ENCODE results near the gene EXPH5.

Gene EXPH5

DNA sequence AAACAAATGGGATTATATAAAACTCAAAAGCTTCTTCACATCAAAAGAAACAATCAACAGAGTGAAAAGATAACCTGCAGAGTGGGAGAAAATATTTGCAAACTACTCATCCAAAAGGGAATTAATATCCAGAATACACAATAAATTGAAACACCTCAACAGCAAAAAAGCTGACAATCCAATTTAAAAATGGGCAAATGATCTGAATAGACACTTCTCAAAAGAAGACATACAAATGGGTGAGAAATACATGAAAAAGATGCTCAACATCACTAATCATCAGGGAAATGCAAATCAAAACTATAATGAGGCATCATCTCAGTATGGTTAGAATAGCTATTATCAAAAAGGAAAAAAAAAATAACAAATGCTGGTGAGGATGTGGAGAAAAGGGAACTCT lies 13.5 kb downstream of the EXPH5 start:
- FAIRE-seq (no peak), DNase-seq (ENCODE audit: insufficient read length, low spot score) (no peak)
- TF ChIP-seq, protein P1, sequence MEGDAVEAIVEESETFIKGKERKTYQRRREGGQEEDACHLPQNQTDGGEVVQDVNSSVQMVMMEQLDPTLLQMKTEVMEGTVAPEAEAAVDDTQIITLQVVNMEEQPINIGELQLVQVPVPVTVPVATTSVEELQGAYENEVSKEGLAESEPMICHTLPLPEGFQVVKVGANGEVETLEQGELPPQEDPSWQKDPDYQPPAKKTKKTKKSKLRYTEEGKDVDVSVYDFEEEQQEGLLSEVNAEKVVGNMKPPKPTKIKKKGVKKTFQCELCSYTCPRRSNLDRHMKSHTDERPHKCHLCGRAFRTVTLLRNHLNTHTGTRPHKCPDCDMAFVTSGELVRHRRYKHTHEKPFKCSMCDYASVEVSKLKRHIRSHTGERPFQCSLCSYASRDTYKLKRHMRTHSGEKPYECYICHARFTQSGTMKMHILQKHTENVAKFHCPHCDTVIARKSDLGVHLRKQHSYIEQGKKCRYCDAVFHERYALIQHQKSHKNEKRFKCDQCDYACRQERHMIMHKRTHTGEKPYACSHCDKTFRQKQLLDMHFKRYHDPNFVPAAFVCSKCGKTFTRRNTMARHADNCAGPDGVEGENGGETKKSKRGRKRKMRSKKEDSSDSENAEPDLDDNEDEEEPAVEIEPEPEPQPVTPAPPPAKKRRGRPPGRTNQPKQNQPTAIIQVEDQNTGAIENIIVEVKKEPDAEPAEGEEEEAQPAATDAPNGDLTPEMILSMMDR (IDR thresholded peaks at IDR 0.05; ENCODE audit: insufficient read depth, missing control alignments): no peak

- TF ChIP-seq, protein P1 (IDR thresholded peaks at IDR 0.05; ENCODE audit: insufficient read depth, missing control alignments): no peak
- no peak for DNase-seq (ENCODE audit: insufficient read length, low spot score)
- no peak for FAIRE-seq
Observed at GRCh38 chr11:108576523-108576922, 17.0 kb downstream of the EXPH5 start.

DNA sequence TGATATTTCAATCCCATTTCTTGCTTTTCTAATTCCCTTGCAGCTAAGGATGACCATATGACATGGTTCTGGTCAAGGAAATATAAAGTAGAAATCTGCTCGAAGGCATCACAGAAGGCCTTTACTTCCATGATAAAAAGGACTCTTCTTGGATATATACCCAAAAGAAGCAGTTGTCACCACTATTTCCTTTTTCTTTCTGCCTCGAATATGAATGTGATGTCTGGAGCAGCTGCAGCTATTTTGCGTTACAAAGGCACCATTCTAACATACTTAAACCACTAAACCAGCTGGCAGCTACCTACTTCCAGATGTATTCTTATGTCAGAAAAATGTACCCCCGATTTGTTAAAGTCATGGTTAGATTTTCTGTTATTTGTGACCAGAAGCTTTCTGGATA lies 18.9 kb downstream of the EXPH5 start:
- FAIRE-seq (no peak), DNase-seq (ENCODE audit: insufficient read length, low spot score) (no peak)
- TF ChIP-seq, protein P1 (IDR thresholded peaks at IDR 0.05; ENCODE audit: insufficient read depth, missing control alignments): no peak

DNA sequence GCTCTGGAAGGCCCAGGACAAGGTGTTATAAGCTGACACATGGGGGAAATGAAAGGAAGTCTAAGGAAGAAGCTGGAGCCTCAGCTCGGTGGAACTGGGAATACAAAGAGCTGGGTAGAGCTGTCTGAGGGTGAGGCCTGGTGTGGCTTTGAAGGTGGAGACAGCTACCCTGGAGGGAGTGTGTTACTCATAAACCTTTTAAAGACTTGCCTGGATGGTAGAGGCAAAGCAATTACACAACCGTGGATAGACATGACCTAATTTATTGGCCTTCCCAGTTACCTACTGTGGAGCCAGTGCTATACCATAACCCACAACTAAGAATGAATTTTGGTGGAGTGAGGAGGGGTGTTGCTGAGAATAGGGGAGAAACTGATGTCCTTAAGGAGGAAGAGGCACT lies 22.6 kb downstream of the EXPH5 start:
- FAIRE-seq (no peak), DNase-seq (ENCODE audit: insufficient read length, low spot score) (no peak)
- TF ChIP-seq, protein P1 (IDR thresholded peaks at IDR 0.05; ENCODE audit: insufficient read depth, missing control alignments): no peak

DNA sequence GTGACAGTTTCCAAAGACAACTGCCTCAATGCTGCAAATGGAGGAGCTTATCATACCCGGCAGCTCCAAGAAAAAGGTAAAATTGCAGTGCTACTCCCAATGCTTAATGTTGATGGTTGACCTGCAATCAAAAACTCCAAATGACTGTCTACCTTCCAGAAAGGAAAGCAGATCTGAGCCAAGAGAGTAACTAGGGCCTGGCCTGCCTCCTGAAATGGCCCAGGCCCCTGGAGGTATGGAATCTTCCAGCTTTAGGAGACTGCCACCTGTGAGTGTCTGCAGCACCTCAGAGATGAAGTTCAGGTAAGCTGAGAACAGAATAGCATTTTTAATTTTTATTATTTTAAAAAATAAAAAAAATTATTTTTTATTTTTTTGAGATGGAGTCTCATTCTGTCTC lies 23.7 kb downstream of the EXPH5 start:
- TF ChIP-seq, protein P1 (IDR thresholded peaks at IDR 0.05; ENCODE audit: insufficient read depth, missing control alignments): no peak
- DNase-seq (ENCODE audit: insufficient read length, low spot score) (no peak), FAIRE-seq (no peak)

- DNase-seq (ENCODE audit: insufficient read length, low spot score) (no peak), FAIRE-seq (no peak)
- TF ChIP-seq, protein P1 (IDR thresholded peaks at IDR 0.05; ENCODE audit: insufficient read depth, missing control alignments): no peak
Observed at GRCh38 chr11:108568195-108568858, 25.2 kb downstream of the EXPH5 start.

GRCh38 chr11:108565653-108566052 lies 27.9 kb downstream of the EXPH5 start:
- TF ChIP-seq, protein P1 (IDR thresholded peaks at IDR 0.05; ENCODE audit: insufficient read depth, missing control alignments): no peak
- DNase-seq (ENCODE audit: insufficient read length, low spot score) (no peak), FAIRE-seq (no peak)
